ENCODE data around the gene KLRC1.
"Not testable (repeated sequence)": the region's sequence is repeated elsewhere in the genome, so short reads cannot be mapped to it uniquely, and the experiment has no call there.

The KLRC1 gene

GRCh38 chr12:10409392-10409791 is 43.8 kb downstream of the KLRC1 start, which contains the start of gene KLRC4:
KLRC4 (minus strand) TSS chr12:10409757; CDS start chr12:10409575, 182 bp downstream.
- no peak for DNase-seq

GRCh38 chr12:10408842-10409241 is 44.3 kb downstream of the KLRC1 start:
- no peak for DNase-seq

GRCh38 chr12:10406725-10407124 is 46.5 kb downstream of the KLRC1 start:
- DNase-seq, result no peak

GRCh38 chr12:10405294-10405693 is 47.9 kb downstream of the KLRC1 start:
- no peak for DNase-seq

- DNase-seq, result no peak
These were observed 48.4 kb downstream of the KLRC1 start for GRCh38 chr12:10404798-10405197.

GRCh38 chr12:10400829-10401228 is 52.3 kb downstream of the KLRC1 start:
- no peak for DNase-seq

GRCh38 chr12:10398168-10398567 is 55.0 kb downstream of the KLRC1 start:
- no peak for DNase-seq

- no peak for DNase-seq
These were observed 55.9 kb downstream of the KLRC1 start for GRCh38 chr12:10397296-10397695.

- DNase-seq, result not testable (repeated sequence)
These were observed 57.0 kb downstream of the KLRC1 start for GRCh38 chr12:10396176-10396575.
